ENCODE results near the gene VPS37B. TPM values are rescaled to one million over a fixed set of nuclear protein-coding genes. Genes with fewer than 3 reads are reported as not detected.
"Not testable (repeated sequence)": the region's sequence is repeated elsewhere in the genome, so short reads cannot be mapped to it uniquely, and the experiment has no call there.

Gene VPS37B
- total RNA-seq, 4 donors from 2014 or later = 21.2 to 52.4 (median 38.1) TPM

- TF ChIP-seq EP300 (IDR thresholded peaks at IDR 0.05) = no peak
- Histone ChIP-seq H3K27ac (replicated peaks in 1 of 4) (no peak overlapping the region), H3K27me3 (no peaks in the 10 kb centered on the region), H3K4me1 (peaks cover 0 to 6% (median 2%) of the 10 kb centered on the region in 4 donors), H3K36me3 (no peaks in the 10 kb centered on the region), H3K9me3 (no peaks in the 10 kb centered on the region), H3K4me3 (no peak overlapping the region)
- WGBS = 68% methylated on average over 12 of the region's 12 CpGs
- no peak for DNase-seq (ENCODE audit: extremely low spot score)
- intact Hi-C loops (cut with DNase I) = no loop called here
Measured at GRCh38 chr12:122909442-122910288, 13.7 kb upstream of the VPS37B start.

DNA sequence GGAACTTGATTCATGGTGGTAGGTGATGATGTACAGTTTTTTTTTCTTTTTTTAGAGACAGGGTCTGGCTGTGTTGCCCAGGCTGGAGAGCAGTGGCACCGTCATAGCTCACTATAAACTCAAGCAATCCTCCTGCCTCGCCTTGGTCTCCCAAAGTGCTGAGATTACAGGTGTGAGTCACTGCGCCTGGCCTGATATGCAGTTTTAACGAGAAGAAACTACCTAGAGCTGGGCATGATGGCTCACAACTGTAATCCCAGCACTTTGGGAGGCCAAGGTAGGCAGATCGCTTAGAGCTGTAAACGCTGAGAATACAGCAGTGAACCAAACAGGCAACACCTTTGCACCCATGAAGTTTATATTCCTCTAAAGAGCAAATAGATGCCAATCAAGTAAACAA lies 13.0 kb upstream of the VPS37B start:
- 99% methylated on average over 6 of the region's 6 CpGs for WGBS
- no peak for DNase-seq (ENCODE audit: extremely low spot score)
- intact Hi-C loops (cut with DNase I) = no loop called here

GRCh38 chr12:122905258-122905657 lies 9.3 kb upstream of the VPS37B start:
- WGBS = 98% methylated on average over 5 of the region's 5 CpGs
- H3K4me1 ChIP-seq; H3K36me3 ChIP-seq; H3K9me3 ChIP-seq; H3K4me3 ChIP-seq; DNase-seq (ENCODE audit: extremely low spot score); H3K27ac ChIP-seq (replicated peaks in 1 of 4); H3K27me3 ChIP-seq; intact Hi-C loops (cut with DNase I): not testable (repeated sequence)

More for the DNA sequence above, 13.0 kb upstream of the VPS37B start:
- Histone ChIP-seq H3K36me3 (no peaks in the 10 kb centered on the region), H3K9me3 (no peaks in the 10 kb centered on the region), H3K27ac (replicated peaks in 1 of 4) (no peak overlapping the region), H3K4me3 (no peak overlapping the region), H3K27me3 (no peaks in the 10 kb centered on the region), H3K4me1 (peaks cover 0 to 6% (median 2%) of the 10 kb centered on the region in 4 donors)
- TF ChIP-seq EP300 (IDR thresholded peaks at IDR 0.05) (no peak), POLR2AphosphoS5 (IDR thresholded peaks at IDR 0.05) (no peak), POLR2A (IDR thresholded peaks at IDR 0.05; ENCODE audit: low read depth) (no peak), CTCF (IDR thresholded peaks at IDR 0.05) (no peak)

- Histone ChIP-seq H3K9me3 (no peaks in the 10 kb centered on the region), H3K27ac (replicated peaks in 1 of 4) (no peak overlapping the region), H3K4me3 (no peak overlapping the region), H3K4me1 (peaks cover 0 to 6% (median 0%) of the 10 kb centered on the region in 4 donors), H3K36me3 (no peaks in the 10 kb centered on the region), H3K27me3 (no peaks in the 10 kb centered on the region)
- TF ChIP-seq POLR2AphosphoS5 (IDR thresholded peaks at IDR 0.05) (no peak), EP300 (IDR thresholded peaks at IDR 0.05) (no peak), POLR2A (IDR thresholded peaks at IDR 0.05; ENCODE audit: low read depth) (no peak), CTCF (IDR thresholded peaks at IDR 0.05) (no peak)
- intact Hi-C loops (cut with DNase I) = no loop called here
- DNase-seq (ENCODE audit: extremely low spot score) = no peak
- 70% methylated on average over 7 of the region's 7 CpGs for WGBS
Measured at GRCh38 chr12:122903693-122904034, 7.7 kb upstream of the VPS37B start.

- no peak overlapping the region for H3K27ac ChIP-seq (replicated peaks in 1 of 4)
- DNase-seq (ENCODE audit: extremely low spot score) = no peak
- no peaks in the 10 kb centered on the region for H3K36me3 ChIP-seq
- peaks cover 0 to 6% (median 0%) of the 10 kb centered on the region in 4 donors for H3K4me1 ChIP-seq
- no peaks in the 10 kb centered on the region for H3K9me3 ChIP-seq
- H3K4me3 ChIP-seq = no peak overlapping the region
- no peaks in the 10 kb centered on the region for H3K27me3 ChIP-seq
- no peak for TF ChIP-seq CTCF (IDR thresholded peaks at IDR 0.05)
- no peak for TF ChIP-seq EP300 (IDR thresholded peaks at IDR 0.05)
- TF ChIP-seq POLR2A (IDR thresholded peaks at IDR 0.05; ENCODE audit: low read depth) = no peak
- no peak for TF ChIP-seq POLR2AphosphoS5 (IDR thresholded peaks at IDR 0.05)
- 51% methylated on average over 10 of the region's 10 CpGs for WGBS
- intact Hi-C loops (cut with DNase I) = no loop called here
Measured at GRCh38 chr12:122902854-122903692, 7.1 kb upstream of the VPS37B start.

All from esophagus muscularis mucosa (tissue), 4 donors.